Stimulated activated CD8-positive, alpha-beta memory T cell treated with anti-CD3 and anti-CD28 coated beads, Interleukin-4, amount 100 ng/mL, for 4 hours (primary cell): ENCODE measurements around the gene WDR77.

Source experiments
- DNase-seq, 2 donors: peaks; one replicate each; pipeline ENCODE4 v3.0.0-alpha.2; 2020; ENCODE audit warnings: low read depth in 2 of 2, low spot score in 1 of 2

WDR77 gene

DNA sequence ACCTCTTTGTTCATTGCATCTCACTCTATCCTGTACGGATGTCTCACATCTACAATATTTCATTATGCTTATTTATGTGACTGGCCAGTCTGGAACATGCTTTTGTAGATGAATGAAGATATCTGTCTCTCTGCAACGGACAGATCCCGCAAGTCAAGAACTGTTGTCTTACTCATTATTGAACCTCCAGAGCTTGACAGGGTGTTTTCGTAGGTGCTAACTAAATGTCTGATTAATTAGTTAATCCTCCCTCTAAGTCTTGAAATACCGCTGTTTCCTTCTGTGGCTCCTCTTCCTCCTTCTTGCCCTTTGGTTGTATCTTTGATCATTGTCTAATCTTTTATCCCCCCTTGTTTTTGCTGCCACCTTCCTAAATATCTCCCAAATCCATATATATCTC is 21.5 kb upstream of the WDR77 start:
- DNase-seq = no peak

- DNase-seq = no peak
Observed at GRCh38 chr1:111469539-111469938, 20.5 kb upstream of the WDR77 start.

DNA sequence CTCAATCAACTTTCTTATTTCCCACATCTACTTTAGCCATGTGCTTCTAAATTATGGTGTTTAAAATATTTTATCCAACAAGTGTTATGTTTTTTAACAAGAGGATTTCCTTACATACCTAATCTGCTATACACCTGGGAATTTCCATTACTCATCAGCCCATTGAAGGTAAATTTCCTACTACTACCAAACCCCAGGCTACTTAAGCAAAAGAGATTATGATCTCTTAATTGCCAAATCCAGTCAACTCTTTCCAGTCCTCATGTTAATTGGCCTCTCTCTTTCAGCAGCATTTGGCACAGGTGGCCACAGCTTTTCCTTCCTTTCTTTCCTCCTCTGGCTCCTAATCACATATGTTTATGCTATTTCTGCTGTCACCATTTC is 19.7 kb upstream of the WDR77 start:
- DNase-seq = no peak

DNA sequence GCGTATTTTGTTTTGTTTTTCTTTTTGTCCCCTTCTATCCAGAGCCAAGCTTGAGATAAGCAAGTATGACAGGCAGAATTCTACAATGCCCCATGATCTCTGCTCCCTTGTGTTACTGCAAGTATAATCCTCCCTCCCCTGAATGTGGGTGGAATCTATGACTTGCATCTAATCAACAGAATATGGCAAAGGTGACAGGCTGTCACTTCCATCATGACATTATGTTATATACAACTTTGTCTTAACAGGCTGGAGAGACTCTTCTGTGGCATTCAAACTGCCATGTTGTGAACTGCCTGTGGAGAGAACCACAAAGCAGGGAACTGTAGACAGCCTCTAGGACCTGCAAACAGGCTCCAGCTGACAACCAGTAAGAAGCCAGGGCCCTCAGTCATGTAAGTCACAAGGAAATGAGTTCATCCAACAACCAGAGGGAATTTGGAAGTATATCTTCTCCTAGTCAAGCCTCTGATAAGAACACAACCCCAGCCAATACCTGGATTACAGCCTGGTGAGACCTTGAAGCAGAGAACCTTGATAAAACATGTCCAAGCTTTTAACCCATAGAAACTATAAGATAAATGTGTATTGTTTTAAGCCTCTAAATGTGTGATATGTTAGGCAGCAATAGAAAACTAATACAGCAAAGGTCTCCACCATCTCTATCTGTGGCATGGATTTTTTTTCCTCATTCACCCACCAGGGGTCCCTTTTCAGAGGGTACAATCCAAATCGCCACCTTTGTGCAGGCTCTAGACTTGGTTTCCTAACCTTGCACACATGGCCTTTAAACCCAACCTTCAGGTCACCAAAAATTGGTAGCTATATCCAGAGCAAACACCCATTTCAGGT is 19.0 kb upstream of the WDR77 start:
- DNase-seq = no peak

GRCh38 chr1:111466480-111466879 is 17.4 kb upstream of the WDR77 start:
- DNase-seq = no peak

- no peak for DNase-seq
Observed at GRCh38 chr1:111465754-111466153, 16.7 kb upstream of the WDR77 start.

DNA sequence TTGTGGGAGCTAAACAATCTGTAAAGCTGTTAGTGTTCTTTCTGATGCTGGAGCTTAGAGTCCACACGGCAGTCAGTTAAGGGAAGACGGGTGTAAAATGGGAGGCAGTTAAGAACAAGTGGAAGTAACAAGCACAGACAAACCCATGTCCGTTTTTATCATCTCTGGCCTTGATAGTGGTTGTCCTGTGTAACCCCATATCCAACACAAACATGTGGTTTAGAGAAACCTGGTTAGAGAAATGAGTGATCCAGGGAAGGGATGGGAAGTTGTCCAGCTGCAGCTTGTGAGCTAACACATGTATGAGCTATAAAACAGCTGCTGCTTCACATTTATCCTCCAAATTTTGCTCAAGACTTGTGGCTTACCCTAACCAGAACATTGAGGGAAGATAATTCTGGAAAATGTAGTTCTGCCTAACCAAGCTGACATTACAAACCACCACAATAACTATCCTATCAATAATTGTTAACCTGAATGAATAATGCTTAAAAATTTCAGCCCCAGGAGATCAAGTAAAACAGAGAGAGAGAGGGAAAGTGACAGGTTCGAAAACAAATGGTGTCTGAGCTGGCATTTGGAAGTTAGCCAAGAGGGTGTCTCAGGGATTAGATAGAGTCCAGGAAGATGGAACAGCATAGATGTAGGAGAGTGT is 14.1 kb upstream of the WDR77 start:
- DNase-seq = no peak

DNA sequence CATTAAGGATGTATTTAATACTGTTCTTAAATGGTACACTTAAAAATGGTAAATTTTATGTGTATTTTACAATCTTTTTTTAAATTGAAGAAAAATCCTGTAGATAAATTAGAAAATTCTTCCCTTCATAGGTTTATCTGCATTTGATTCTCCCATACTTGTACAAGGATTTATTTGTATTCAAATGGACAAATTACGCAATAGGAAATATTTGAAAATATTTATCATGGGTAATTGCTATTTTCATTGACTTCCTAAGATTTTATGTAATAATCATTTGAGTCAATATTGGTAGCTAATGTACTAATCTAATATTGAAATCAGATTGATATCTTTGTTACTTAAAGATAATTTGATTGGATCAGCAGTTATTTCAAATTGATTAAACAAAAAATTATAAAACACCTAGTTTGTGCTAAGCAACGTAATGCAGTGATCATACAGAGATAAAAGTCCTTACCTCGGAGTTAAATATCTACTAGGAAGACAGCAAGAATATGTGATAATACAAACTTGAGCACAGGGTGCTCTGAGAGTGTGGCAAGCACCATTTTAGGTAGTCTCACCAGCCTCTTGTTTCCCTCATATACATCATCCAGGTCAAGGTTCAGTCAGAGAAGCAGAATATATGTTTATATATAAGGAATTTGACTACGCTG is 13.4 kb upstream of the WDR77 start:
- DNase-seq = no peak

- no peak for DNase-seq
Observed at GRCh38 chr1:111461765-111462164, 12.7 kb upstream of the WDR77 start.

DNA sequence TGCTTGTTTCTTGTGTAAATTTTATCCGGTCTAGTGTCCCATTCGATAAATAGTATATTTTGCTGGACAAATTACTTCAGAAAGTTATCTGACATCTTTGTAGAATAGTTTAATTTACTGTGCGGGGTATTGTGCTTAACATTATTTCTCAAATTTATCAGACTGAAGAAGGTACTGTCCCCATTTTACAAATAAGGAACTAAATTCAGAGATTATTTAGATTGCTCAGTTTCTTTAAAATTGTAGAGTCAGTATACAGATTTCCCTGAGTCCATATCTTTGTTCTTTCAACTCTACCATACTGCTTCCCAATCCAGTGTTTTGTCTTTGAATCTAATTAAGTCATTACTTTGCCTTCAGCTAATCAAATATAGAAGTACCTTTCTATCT is 6.6 kb upstream of the WDR77 start:
- no peak for DNase-seq

GRCh38 chr1:111454859-111455641 is 6.0 kb upstream of the WDR77 start:
- DNase-seq = no peak

DNA sequence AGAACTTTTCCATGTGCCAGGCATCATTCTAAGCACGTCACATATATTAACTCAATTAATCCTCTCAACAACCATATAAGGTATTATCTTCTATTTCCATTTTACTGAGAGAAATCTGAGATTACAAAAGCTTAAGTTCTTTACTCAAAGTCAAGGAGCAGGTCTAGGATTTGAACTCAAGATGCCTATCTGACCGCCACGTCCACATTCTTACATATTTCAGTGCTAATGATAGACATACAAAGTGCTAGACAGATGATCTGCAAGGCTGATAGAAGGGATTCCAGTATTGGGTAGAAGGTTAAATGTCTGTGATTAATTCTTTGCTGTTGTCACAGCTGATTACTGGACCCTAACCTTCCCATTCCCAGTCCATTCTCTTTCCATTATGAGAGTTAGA is 4.7 kb upstream of the WDR77 start:
- no peak for DNase-seq

DNA sequence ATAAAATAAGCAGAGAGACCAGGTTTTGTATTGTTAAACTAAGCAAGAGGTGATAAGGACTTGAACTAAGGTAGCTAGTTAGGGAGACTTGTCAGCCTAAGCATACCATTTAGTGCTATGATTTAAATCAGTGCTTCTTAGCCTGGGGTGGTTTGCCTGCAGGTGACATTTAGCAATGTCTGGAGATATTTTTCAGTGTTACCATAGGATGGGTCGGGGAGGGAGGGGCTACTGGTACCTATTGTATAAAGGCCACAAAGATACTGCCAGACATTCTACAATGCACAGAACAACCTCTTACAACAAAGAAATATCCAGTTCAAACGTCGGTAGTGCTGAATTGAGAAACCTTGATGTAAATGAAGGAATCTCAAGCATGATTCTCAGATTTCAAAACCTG is 3.5 kb upstream of the WDR77 start:
- DNase-seq = no peak

GRCh38 chr1:111450185-111450584 is 1.1 kb upstream of the WDR77 start:
- no peak for DNase-seq

GRCh38 chr1:111449703-111450017 is 604 bp upstream of the WDR77 start:
- DNase-seq = no peak

DNA sequence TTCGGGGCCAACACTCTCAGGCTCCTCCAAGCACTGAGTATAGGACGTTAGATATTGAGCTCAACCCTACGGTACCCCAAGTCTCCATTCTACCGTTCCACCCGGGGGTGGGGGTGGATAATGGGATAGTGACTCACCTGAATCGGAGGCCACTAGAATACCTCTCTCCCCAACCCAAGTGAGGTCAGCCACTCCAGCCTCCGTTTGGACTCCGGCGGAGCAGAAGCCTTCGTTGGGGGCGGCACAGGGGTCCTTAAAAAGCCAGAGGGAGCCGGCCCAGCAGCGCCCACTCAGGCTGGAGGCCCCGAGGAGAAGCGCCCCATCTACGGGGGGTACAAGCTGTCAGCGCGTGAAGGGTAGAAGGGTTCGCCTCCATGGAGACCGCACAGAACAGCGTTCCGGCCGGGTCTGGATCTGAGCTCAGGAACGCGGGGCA is 556 bp downstream of the WDR77 start:
- peak in 1 of 2 donors; percentile 4 for DNase-seq

GRCh38 chr1:111446967-111447892 is 1.8 kb downstream of the WDR77 start:
- no peak for DNase-seq

DNA sequence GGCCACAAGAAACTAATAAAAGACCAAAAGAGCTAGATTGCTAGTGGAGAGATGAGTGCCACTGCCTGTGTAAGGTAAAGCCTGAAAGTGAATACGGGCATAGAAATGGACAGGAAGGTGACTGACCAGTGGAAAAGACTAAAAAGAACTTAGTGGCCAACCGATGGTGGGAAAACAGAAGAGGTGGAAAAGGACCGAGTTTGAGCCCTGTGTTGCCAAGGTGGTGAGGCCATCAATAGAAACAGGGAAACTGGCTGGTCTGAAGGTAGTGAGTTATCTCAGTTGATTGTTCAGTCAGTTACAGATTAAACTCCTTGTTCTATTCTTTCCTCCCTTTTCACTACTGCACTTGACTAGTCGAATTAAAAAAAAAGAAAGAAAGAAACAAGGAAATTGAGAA is 2.5 kb downstream of the WDR77 start:
- no peak for DNase-seq

DNA sequence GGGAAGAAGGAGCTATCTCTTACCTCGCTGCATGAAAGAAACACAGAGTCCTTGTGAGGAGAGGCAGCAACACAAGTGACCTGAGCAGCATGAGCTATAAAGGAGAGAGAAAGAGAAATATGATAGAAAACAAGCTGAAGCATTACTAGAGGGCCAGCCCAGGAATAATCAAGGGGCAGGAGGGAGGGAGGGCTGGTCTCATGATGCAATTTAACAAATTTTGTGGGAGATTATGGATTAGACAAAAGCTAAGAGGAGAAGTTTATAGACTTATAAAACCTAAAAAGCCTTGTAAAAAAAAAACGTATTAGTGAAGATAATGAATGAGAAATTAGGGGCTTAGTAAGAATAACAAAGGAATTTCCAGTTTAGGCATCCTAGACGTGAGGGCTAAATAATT is 5.0 kb downstream of the WDR77 start:
- DNase-seq = no peak

DNA sequence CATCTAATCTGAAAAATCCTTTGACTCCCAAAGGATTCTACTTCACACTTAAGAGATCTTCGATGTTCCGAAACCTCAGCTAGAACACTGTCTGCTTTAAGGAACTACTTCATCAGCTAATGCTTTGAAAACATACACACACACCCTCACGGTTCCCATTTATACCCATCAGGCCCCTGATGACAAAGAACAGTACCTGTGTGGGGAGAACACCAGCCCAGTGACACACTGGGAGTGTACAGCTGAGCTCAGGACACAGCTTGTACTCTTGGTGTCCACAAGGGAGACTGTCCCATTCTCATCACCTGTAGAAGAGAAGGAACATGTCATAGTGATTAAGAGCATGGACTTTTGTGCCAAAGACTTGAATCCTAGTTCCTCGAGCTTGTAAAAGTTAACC is 6.6 kb downstream of the WDR77 start:
- DNase-seq = no peak
